GM12873 (cell line): ENCODE data around the gene RPS6KC1.

Source experiments
- TF ChIP-seq, protein P1 (sequence below): IDR thresholded peaks from 2 replicates; pipeline ENCODE4 v1.5.1; 2012; ENCODE audit warnings: low read depth, mild to moderate bottlenecking, moderate library complexity, low read length, control low read depth; ENCODE audit not compliant: insufficient read depth; ENCODE audit errors: missing control alignments

RPS6KC1 gene

GRCh38 chr1:213176341-213176740, 125.3 kb downstream of the RPS6KC1 start:
- TF ChIP-seq, protein P1, sequence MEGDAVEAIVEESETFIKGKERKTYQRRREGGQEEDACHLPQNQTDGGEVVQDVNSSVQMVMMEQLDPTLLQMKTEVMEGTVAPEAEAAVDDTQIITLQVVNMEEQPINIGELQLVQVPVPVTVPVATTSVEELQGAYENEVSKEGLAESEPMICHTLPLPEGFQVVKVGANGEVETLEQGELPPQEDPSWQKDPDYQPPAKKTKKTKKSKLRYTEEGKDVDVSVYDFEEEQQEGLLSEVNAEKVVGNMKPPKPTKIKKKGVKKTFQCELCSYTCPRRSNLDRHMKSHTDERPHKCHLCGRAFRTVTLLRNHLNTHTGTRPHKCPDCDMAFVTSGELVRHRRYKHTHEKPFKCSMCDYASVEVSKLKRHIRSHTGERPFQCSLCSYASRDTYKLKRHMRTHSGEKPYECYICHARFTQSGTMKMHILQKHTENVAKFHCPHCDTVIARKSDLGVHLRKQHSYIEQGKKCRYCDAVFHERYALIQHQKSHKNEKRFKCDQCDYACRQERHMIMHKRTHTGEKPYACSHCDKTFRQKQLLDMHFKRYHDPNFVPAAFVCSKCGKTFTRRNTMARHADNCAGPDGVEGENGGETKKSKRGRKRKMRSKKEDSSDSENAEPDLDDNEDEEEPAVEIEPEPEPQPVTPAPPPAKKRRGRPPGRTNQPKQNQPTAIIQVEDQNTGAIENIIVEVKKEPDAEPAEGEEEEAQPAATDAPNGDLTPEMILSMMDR, result no peak

- TF ChIP-seq, protein P1, result no peak
Measured at GRCh38 chr1:213179784-213180183, 128.7 kb downstream of the RPS6KC1 start.

DNA sequence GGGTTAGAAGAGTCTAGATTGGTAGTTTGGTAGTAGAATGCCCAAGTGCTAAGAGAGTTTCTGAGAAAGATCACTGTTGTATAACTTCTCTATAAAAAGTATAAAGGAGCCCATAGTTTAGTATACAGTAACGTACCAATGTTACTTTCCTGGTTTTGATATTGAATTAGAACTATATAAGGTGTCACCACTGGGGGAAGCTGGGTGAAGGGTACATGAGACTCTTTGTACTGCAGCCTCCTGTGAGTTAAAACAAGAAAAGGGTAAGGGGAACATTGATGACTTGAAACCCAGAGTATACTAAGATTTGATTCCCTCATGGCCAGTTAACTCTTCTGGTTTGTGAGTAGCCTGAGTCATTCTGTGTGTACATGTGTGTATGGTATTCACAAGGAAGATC, 129.8 kb downstream of the RPS6KC1 start:
- TF ChIP-seq, protein P1, result no peak

DNA sequence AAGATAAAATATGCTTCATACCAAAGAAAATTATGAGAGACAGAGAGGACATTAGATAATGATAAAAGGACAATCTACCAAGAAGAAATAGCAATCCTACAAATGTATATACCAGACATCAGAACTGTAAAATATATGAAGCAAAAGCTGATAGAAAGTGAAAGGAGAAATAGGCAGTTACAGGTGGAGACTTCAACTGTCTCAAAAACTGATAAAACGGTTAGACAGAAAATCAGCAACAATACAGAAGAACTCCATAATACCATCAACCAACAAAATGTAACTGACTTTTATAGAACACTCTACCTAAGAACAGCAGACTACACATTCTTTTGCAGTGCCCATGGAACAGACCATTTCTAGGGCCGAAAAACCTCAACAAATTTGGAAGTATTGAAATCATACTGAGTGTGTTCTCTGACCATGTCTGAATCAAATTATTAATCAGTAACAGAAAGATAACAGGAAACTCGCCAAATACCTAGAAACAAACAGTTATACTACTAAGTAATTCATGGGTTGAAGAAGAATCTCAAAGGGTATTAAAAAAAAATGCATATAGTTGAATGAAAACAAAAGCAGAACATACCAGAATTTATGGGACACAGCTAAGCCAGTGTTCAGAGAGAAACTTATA, 132.1 kb downstream of the RPS6KC1 start:
- TF ChIP-seq, protein P1, result no peak

GRCh38 chr1:213186168-213186567, 135.1 kb downstream of the RPS6KC1 start:
- TF ChIP-seq, protein P1, result no peak

DNA sequence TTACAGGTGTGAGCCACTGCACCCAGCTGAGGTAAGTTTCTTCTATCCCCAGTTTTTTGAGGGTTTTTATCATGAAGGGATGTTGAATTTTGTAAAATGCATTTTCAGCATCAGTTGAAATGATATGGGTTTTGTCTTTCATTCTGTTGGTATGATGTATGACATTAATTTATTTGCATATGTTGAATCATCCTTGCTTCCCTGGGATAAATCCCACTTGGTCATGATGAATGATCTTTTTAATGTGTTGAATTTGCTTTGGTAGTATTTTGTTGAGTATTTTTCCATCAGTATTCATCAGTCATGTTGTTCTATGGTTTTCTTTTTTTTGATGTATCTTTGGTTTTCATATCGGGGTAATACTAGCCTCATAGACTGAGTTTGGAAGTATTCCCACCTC, 141.0 kb downstream of the RPS6KC1 start:
- TF ChIP-seq, protein P1, result no peak

DNA sequence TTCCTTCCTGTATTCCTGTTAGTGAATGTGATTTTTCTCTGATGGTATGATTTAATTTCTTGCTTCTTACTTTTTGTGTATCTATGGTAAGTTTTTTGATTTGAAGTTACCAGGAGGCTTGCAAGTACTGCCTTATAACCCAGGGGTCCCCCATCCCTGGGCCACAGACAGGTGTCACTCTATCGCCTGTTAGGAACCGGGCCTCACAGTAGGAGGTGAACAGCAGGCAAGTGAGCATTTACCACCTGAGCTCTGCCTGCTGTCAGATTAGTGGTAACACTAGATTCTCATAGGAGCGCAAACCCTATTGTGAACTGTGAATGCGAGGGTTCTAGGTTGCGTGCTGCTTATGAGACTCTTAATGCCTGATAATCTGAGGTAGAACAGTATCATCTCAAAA, 143.3 kb downstream of the RPS6KC1 start:
- TF ChIP-seq, protein P1, result no peak

DNA sequence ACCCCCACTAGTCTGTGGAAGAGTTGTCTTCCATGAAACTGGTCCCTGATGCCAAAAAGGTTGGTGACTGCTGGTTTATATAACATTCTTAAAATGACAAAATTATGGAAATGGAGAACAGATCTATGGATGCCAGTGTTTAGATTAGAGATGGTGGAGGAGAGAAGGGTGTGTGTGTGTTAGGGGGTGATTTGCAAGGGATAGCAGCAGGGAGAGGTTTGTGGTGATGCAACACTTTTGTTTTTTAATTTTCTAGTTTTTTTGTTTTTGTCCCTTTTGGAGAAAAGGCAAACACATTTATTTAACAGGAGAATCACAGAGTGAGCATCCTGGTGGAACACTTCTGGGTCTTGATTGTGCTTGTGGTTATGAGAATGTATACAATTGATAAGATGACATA, 143.8 kb downstream of the RPS6KC1 start:
- TF ChIP-seq, protein P1, result no peak
